ENCODE data around the gene CEBPG. TPM values are rescaled to one million over a fixed set of nuclear protein-coding genes. Genes with fewer than 3 reads are reported as not detected.

The CEBPG gene
- total and polyA plus RNA-seq, 5 experiments from 2014 or later = 4.5 to 30.0 (median 9.3) TPM

- no peak overlapping the region for H3K27ac Mint-ChIP-seq
- H3K36me3 Mint-ChIP-seq = no peaks in the 10 kb centered on the region
- H3K9me3 Mint-ChIP-seq = no peaks in the 10 kb centered on the region
- POLR2A ChIA-PET = no interaction called here
- ATAC-seq = no peak
- no peaks in the 10 kb centered on the region for H3K27me3 Mint-ChIP-seq
- H3K4me3 Mint-ChIP-seq = no peak overlapping the region
- peak in 1 of 10 donors; percentile 51 for DNase-seq
- peaks cover 2 to 11% (median 7%) of the 10 kb centered on the region in 4 donors for H3K4me1 Mint-ChIP-seq
Measured at GRCh38 chr19:33418871-33419787, 45.6 kb downstream of the CEBPG start.

DNA sequence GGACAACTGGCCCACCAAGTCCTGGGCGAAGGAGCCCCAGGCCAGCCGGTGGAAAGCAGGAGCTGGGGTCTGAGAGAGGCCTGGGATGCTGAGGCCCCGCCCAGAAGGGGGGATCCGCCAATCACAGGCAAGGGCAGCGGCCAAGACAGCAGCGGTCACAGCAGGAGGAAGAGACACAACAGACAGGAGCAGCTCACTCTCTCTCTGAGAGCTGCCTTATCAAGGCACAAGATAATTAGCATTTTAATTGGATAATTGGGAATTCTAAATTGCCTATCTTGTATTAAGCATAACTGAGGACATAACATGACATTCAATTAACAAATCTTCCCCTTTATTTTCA is 46.2 kb downstream of the CEBPG start:
- Mint-ChIP-seq H3K4me1 (peaks cover 2 to 11% (median 7%) of the 10 kb centered on the region in 4 donors), H3K27ac (no peak overlapping the region), H3K36me3 (no peaks in the 10 kb centered on the region), H3K9me3 (no peaks in the 10 kb centered on the region), H3K27me3 (no peaks in the 10 kb centered on the region), H3K4me3 (no peak overlapping the region)
- ATAC-seq (no peak), DNase-seq (no peak)
- POLR2A ChIA-PET = no interaction called here

- Mint-ChIP-seq H3K27ac (no peak overlapping the region), H3K4me3 (no peak overlapping the region), H3K9me3 (no peaks in the 10 kb centered on the region), H3K27me3 (no peaks in the 10 kb centered on the region), H3K36me3 (no peaks in the 10 kb centered on the region), H3K4me1 (peaks cover 2 to 11% (median 7%) of the 10 kb centered on the region in 4 donors)
- DNase-seq (peak in 1 of 10 donors; percentile 10), ATAC-seq (no peak)
- POLR2A ChIA-PET = no interaction called here
Measured at GRCh38 chr19:33420821-33421220, 47.3 kb downstream of the CEBPG start.

GRCh38 chr19:33421368-33421767 is 47.9 kb downstream of the CEBPG start:
- Mint-ChIP-seq H3K9me3 (no peaks in the 10 kb centered on the region), H3K27me3 (no peaks in the 10 kb centered on the region), H3K4me3 (no peak overlapping the region), H3K36me3 (no peaks in the 10 kb centered on the region), H3K4me1 (peaks cover 2 to 6% (median 5%) of the 10 kb centered on the region in 4 donors), H3K27ac (no peak overlapping the region)
- ATAC-seq = no peak
- POLR2A ChIA-PET = no interaction called here
- no peak for DNase-seq

DNA sequence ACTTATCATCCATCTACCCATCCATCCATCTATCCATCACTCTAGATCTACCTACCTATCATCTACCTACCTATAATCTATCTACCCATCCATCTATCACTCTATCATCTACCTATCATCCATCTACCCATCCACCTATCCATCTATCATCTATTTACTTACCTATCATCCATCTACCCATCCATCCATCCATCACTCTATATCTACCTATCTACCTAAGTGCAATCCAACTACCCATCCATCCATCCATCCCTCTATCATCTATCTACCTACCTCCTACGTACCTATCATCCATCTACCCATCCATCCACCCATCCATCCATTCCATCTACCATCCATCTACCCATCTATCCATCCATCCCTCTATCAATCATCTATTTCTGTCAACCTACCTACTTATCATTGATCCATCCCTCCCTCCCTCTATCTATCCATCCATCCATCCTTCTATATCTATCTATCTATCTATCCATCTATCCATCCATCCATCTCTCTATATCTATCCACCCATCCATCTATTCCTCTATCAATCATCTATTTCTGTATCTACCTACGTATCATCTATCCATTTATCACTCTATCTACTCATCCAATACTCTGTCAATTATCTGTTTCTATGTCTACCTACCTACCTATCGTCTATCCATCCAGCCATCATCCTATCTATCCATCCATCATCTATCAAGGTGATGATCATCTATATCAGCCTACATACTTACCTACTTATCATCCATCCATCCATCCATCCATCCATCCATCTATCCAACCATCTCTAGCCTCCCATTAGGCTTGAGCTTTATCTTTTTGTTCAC is 49.1 kb downstream of the CEBPG start:
- H3K36me3 Mint-ChIP-seq = no peaks in the 10 kb centered on the region
- ATAC-seq (no peak), DNase-seq (peak in 1 of 10 donors; percentile 18)
- no peaks in the 10 kb centered on the region for H3K9me3 Mint-ChIP-seq
- no peaks in the 10 kb centered on the region for H3K4me1 Mint-ChIP-seq
- no peak overlapping the region for H3K4me3 Mint-ChIP-seq
- no peaks in the 10 kb centered on the region for H3K27me3 Mint-ChIP-seq
- POLR2A ChIA-PET = no interaction called here
- no peak overlapping the region for H3K27ac Mint-ChIP-seq

DNA sequence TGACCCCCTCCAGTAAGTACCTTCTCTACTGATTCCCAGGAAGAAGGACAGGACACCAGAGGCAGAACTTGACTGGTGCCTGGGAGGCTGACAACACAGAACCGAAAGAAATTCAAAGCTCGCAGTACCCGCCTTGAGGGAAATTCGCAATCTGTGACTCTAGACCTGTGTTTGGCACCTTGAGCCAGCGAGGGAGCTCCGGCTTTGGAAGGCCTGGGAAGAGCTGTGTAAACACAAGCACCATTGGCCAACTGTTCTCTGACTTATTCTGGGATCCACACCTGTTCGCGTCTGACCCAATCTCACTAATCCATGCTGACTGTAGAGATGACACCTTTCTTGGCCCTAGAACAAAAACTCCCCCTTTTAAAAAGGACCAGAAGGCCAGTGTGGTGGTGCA is 50.7 kb downstream of the CEBPG start:
- ATAC-seq (no peak), DNase-seq (peak in 1 of 10 donors; percentile 6)
- no peaks in the 10 kb centered on the region for H3K36me3 Mint-ChIP-seq
- H3K4me1 Mint-ChIP-seq = no peaks in the 10 kb centered on the region
- H3K27me3 Mint-ChIP-seq = no peaks in the 10 kb centered on the region
- peak overlapping the region in 1 of 10 donors; percentile 21 for H3K27ac Mint-ChIP-seq
- POLR2A ChIA-PET = no interaction called here
- no peak overlapping the region for H3K4me3 Mint-ChIP-seq
- H3K9me3 Mint-ChIP-seq = no peaks in the 10 kb centered on the region

- no peaks in the 10 kb centered on the region for H3K27me3 Mint-ChIP-seq
- POLR2A ChIA-PET = no interaction called here
Measured at GRCh38 chr19:33426621-33427361, 53.3 kb downstream of the CEBPG start.

GRCh38 chr19:33427801-33428626 is 54.5 kb downstream of the CEBPG start:
- H3K36me3 Mint-ChIP-seq = no peaks in the 10 kb centered on the region
- peak overlapping the region in 3 of 10 donors; percentile 27 to 48 (median 45) for H3K27ac Mint-ChIP-seq
- POLR2A ChIA-PET = no interaction called here
- no peaks in the 10 kb centered on the region for H3K9me3 Mint-ChIP-seq
- no peak for ATAC-seq
- H3K4me1 Mint-ChIP-seq = peaks cover 5 to 11% (median 9%) of the 10 kb centered on the region in 4 donors
- H3K27me3 Mint-ChIP-seq = no peaks in the 10 kb centered on the region
- no peak overlapping the region for H3K4me3 Mint-ChIP-seq
- peak in 1 of 10 donors; percentile 31 for DNase-seq

More at GRCh38 chr19:33426621-33427361, 53.3 kb downstream of the CEBPG start:
- Mint-ChIP-seq H3K9me3 (no peaks in the 10 kb centered on the region), H3K36me3 (no peaks in the 10 kb centered on the region), H3K27ac (peak overlapping the region in 1 of 10 donors; percentile 46), H3K4me3 (no peak overlapping the region), H3K4me1 (peaks cover 5 to 11% (median 9%) of the 10 kb centered on the region in 4 donors)
- ATAC-seq (no peak), DNase-seq (peak in 1 of 10 donors; percentile 45)

DNA sequence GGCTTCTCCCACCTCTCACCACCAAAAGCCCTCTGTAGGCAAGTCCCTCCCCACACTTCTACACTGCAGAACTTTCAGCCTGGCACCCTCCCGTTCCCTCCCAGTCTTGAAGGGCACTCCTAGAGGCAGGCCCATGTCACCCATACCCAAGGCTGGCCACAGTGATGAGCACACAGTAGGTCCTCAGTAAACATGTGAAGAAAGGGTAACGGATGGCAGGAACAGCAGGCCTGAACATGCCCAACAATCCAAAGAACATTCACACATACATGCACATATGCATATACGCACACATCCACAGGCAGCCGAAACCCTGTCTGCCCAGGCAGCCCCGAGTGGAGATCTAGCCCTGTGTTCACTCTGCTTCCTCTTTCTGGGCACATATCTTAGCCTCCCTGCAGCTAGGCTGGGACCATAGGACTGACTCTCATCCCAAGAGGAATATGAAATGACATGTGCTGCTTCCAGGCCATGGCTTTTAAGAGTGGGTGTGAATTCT is 55.2 kb downstream of the CEBPG start:
- Mint-ChIP-seq H3K4me3 (no peak overlapping the region), H3K36me3 (no peaks in the 10 kb centered on the region), H3K4me1 (peaks cover 5 to 11% (median 9%) of the 10 kb centered on the region in 4 donors), H3K9me3 (no peaks in the 10 kb centered on the region), H3K27ac (peak overlapping the region in 3 of 10 donors; percentile 61 to 72 (median 65)), H3K27me3 (no peaks in the 10 kb centered on the region)
- DNase-seq (peak in 1 of 10 donors; percentile 31), ATAC-seq (no peak)
- POLR2A ChIA-PET = no interaction called here

DNA sequence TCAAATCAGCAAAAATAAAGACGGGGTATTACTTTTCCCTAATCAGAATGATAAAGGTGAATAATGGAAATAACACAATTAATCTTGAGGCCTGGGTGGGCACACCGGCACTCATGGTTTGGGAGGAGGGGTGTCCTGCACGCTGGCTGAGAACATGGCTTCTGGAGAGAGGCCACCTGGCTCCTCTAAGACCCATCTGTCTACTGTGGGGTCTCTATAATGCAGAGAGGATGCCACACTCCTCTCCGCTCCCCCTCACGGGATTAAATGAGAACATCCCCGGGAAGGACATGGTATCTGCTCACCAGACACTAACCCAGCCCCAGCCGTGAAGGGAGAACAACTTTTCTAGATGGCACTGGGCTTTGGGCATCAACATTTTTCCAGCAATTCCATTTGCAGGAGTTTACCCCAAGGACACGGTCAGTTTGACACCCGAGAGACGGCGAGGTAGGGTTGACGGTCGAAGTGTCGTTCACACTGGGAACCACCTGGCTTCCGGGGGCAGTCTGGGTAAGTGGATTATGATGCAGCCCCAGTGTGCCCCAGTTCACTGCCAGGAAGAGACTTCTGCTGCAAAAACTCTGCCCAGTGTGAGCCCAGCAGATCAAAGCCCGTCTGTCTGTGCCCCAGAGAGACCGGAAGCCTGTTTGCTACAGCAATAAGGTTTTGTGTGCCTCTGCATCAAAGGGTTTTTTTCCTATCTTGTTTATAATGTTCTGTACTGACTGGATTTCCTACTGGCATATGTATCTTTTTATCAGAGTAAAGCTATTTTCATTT is 56.6 kb downstream of the CEBPG start:
- H3K36me3 Mint-ChIP-seq = no peaks in the 10 kb centered on the region
- POLR2A ChIA-PET = no interaction called here
- H3K4me1 Mint-ChIP-seq = peaks cover 7 to 11% (median 9%) of the 10 kb centered on the region in 4 donors

DNA sequence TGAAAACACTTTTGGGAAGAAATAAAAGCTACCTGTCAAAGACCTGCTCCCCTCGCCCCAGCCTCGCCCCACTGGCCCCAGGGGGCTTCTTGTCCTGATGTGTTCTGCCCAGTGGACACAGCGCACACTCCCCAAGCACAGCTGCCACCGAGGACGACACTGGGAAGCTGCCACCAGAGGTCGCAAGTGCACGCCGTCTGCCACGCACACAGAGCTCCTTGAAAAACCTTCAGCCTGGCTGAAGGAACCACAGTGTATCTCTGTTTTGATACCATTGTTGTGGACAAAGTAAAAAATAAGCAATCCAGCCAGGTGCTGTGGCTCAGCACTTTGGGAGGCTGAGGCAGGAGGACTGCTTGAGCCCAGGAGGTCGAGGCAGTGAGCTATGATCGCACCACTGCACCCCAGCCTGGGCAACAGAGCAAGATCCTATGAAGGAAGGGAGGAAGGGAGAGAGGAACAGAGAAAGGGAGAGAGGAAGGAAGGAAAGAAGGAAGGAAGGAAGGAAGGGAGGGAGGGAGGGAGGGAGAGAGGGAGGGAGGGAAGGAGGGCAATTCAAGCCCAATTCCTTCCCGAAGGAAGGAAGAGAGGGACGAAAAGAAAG is 57.3 kb downstream of the CEBPG start:
- Mint-ChIP-seq H3K27me3 (no peaks in the 10 kb centered on the region), H3K9me3 (no peaks in the 10 kb centered on the region), H3K4me3 (peak overlapping the region; percentile 5 to 72 (median 56)), H3K4me1 (peaks cover 7 to 11% (median 9%) of the 10 kb centered on the region in 4 donors), H3K36me3 (no peaks in the 10 kb centered on the region), H3K27ac (peak overlapping the region in 9 of 10 donors; percentile 60 to 96 (median 91))
- DNase-seq (peak; percentile 14 to 72 (median 47)), ATAC-seq (peak; percentile 73 to 83)
- POLR2A ChIA-PET = no interaction called here

More for the DNA sequence above, 56.6 kb downstream of the CEBPG start:
- H3K9me3 Mint-ChIP-seq = no peaks in the 10 kb centered on the region
- no peaks in the 10 kb centered on the region for H3K27me3 Mint-ChIP-seq
- peak in 7 of 10 donors; percentile 6 to 65 (median 38) for DNase-seq
- H3K27ac Mint-ChIP-seq = peak overlapping the region in 9 of 10 donors; percentile 60 to 96 (median 91)
- H3K4me3 Mint-ChIP-seq = peak overlapping the region in 9 of 10 donors; percentile 5 to 72 (median 58)
- peak; percentile 92 for ATAC-seq

Measured in naive thymus-derived CD8-positive, alpha-beta T cell (primary cell).